ENCODE data around the gene RAB21. TPM values are rescaled to one million over a fixed set of nuclear protein-coding genes. Genes with fewer than 3 reads are reported as not detected.

RAB21 gene
- total RNA-seq, 1 experiment from 2014 or later: 47.2 TPM

GRCh38 chr12:71732357-71732712 is 22.3 kb upstream of the RAB21 start:
- Histone ChIP-seq H3K36me3 (ENCODE audit: low read depth) (no peaks in the 10 kb centered on the region), H3K4me1 (replicated peaks; ENCODE audit: insufficient read depth) (no peaks in the 10 kb centered on the region), H3K4me3 (no peak overlapping the region), H3K9me3 (ENCODE audit: insufficient read depth, low read depth) (no peaks in the 10 kb centered on the region), H3K79me2 (ENCODE audit: low read depth) (no peaks in the 10 kb centered on the region), H4K20me1 (ENCODE audit: insufficient read depth) (no peaks in the 10 kb centered on the region), H3K4me2 (no peak overlapping the region), H3F3A (ENCODE audit: insufficient read depth, low read depth) (no peaks in the 10 kb centered on the region), H3K27me3 (ENCODE audit: insufficient read depth, low read depth) (no peaks in the 10 kb centered on the region), H3K9me2 (ENCODE audit: insufficient read depth) (no peaks in the 10 kb centered on the region), H3K27ac (no peak overlapping the region), H2AFZ (no peak overlapping the region)
- ChIA-PET POLR2A (ENCODE audit: unreplicated experiment) (no interaction called here), CTCF (no interaction called here)
- TF ChIP-seq CTCF (conservative IDR thresholded peaks at IDR 0.05) (no peak), EZH2 (IDR thresholded peaks at IDR 0.05; ENCODE audit: low read depth) (no peak)
- intact Hi-C loops (cut with micrococcal nuclease; ENCODE audit: unreplicated experiment): no loop called here
- no peak for DNase-seq
- BruUV-seq (replicated peaks): no TSS peak

GRCh38 chr12:71737197-71737596 is 17.5 kb upstream of the RAB21 start:
- no peaks in the 10 kb centered on the region for H3K9me2 ChIP-seq (ENCODE audit: insufficient read depth)
- H3K36me3 ChIP-seq (ENCODE audit: low read depth): no peaks in the 10 kb centered on the region
- intact Hi-C loops (cut with micrococcal nuclease; ENCODE audit: unreplicated experiment): no loop called here
- BruUV-seq (replicated peaks): no TSS peak
- TF ChIP-seq EZH2 (IDR thresholded peaks at IDR 0.05; ENCODE audit: low read depth) (no peak), CTCF (conservative IDR thresholded peaks at IDR 0.05) (no peak)
- no peak overlapping the region for H3K4me3 ChIP-seq
- H3K27me3 ChIP-seq (ENCODE audit: insufficient read depth, low read depth): no peaks in the 10 kb centered on the region
- no peak overlapping the region for H3K27ac ChIP-seq
- H3F3A ChIP-seq (ENCODE audit: insufficient read depth, low read depth): no peaks in the 10 kb centered on the region
- H2AFZ ChIP-seq: no peak overlapping the region
- no peaks in the 10 kb centered on the region for H4K20me1 ChIP-seq (ENCODE audit: insufficient read depth)
- H3K4me2 ChIP-seq: no peak overlapping the region
- no peaks in the 10 kb centered on the region for H3K79me2 ChIP-seq (ENCODE audit: low read depth)
- CTCF ChIA-PET: no interaction called here
- H3K4me1 ChIP-seq (replicated peaks; ENCODE audit: insufficient read depth): no peaks in the 10 kb centered on the region
- DNase-seq: no peak
- POLR2A ChIA-PET (ENCODE audit: unreplicated experiment): no interaction called here
- H3K9me3 ChIP-seq (ENCODE audit: insufficient read depth, low read depth): no peaks in the 10 kb centered on the region

GRCh38 chr12:71742998-71743397 is 11.7 kb upstream of the RAB21 start:
- H3F3A ChIP-seq (ENCODE audit: insufficient read depth, low read depth): no peaks in the 10 kb centered on the region
- H3K36me3 ChIP-seq (ENCODE audit: low read depth): no peaks in the 10 kb centered on the region
- no peaks in the 10 kb centered on the region for H3K4me1 ChIP-seq (replicated peaks; ENCODE audit: insufficient read depth)
- no peaks in the 10 kb centered on the region for H3K9me2 ChIP-seq (ENCODE audit: insufficient read depth)
- CTCF ChIA-PET: no interaction called here
- no peak overlapping the region for H3K4me3 ChIP-seq
- TF ChIP-seq CTCF (conservative IDR thresholded peaks at IDR 0.05) (no peak), EZH2 (IDR thresholded peaks at IDR 0.05; ENCODE audit: low read depth) (no peak)
- H3K9me3 ChIP-seq (ENCODE audit: insufficient read depth, low read depth): no peaks in the 10 kb centered on the region
- H4K20me1 ChIP-seq (ENCODE audit: insufficient read depth): no peaks in the 10 kb centered on the region
- H2AFZ ChIP-seq: no peak overlapping the region
- H3K27me3 ChIP-seq (ENCODE audit: insufficient read depth, low read depth): no peaks in the 10 kb centered on the region
- no peak overlapping the region for H3K27ac ChIP-seq
- no TSS peak for BruUV-seq (replicated peaks)
- no peak for DNase-seq
- no peaks in the 10 kb centered on the region for H3K79me2 ChIP-seq (ENCODE audit: low read depth)
- H3K4me2 ChIP-seq: no peak overlapping the region
- POLR2A ChIA-PET (ENCODE audit: unreplicated experiment): interaction anchor here (0.7 kb wide), 1 partner anchor 430 kb away, joined by 4 read pairs; no protein-coding TSS in a partner anchor
- intact Hi-C loops (cut with micrococcal nuclease; ENCODE audit: unreplicated experiment): loop anchor here (5.0 to 10.0 kb wide), 2 partner anchors 261 to 528 kb away; no protein-coding TSS in a partner anchor

All from PC-9 (cell line).